ENCODE measurements around the gene HPS4.

- TF ChIP-seq YY1 (IDR thresholded peaks at IDR 0.05; ENCODE audit: insufficient read depth, insufficient read length) (no peak), SUZ12 (IDR thresholded peaks at IDR 0.05; ENCODE audit: extremely low read depth, insufficient read depth, insufficient read length) (no peak)
These were observed 750 bp upstream of the HPS4 start for GRCh38 chr22:26484360-26484706.
